ENCODE results near the gene FAM167B. TPM values are rescaled to one million over a fixed set of nuclear protein-coding genes. Genes with fewer than 3 reads are reported as not detected.

The FAM167B gene
- total and polyA plus RNA-seq, 10 donors = 0.54 to 2.7 (median 1.4) TPM; not detected in 1

DNA sequence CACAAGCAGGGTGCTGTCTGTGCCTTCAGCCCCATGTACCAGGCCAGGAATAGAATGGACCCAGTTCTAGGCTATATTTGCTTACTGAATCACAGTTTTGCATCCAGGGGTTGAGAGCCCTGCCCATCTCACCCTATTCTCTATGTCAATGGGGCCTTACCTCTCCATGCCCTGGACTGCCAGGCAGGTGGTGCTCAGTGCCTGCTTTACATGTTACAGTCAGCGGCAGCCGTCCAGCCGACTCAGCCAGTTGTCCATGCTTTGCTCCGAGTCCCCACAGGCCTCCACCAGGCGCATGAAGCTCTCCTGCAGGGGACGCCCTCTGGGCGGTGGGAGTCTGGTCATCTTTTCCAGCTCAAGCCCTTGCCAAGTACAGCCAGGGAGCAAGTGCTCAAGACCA is 12.2 kb upstream of the FAM167B start:
- intact Hi-C loops (cut with DNase I; ENCODE audit: low total_unique reads) = no loop called here

DNA sequence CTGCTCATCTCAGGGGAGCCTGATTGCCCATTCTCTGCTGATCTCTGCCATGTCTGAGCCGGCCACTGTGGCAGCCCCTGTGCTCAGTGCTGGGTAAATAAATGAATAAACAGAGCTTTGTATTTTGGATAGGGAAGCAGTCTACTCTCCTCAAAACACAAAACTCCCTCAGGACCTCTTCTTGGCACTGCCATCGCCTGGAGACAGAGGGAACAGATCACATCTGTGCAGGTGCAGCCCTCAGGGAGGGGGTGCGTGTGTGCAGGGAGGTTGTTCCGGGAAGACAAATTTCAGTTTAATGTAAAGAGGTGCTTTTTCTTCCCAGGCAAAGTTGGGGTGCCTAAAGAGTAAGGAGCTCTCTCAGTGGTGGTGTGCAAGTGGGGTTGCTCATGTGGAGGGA is 7.7 kb upstream of the FAM167B start:
- no peak for DNase-seq
- Histone ChIP-seq H3K27me3 (replicated peaks in 1 of 7) (peaks cover 0 to 22% (median 0%) of the 10 kb centered on the region in 7 donors), H3K36me3 (peaks cover 0 to 6% (median 2%) of the 10 kb centered on the region in 6 donors), H3K27ac (peak overlapping the region in 1 of 8 donors; percentile 83), H3K4me1 (peaks cover 7 to 43% (median 34%) of the 10 kb centered on the region in 6 donors), H3K9me3 (no peaks in the 10 kb centered on the region), H3K4me3 (no peak overlapping the region)
- WGBS, 5 donors = 81 to 93% (median 86%) methylated on average over 4 of the region's 4 CpGs
- TF ChIP-seq, protein P1, sequence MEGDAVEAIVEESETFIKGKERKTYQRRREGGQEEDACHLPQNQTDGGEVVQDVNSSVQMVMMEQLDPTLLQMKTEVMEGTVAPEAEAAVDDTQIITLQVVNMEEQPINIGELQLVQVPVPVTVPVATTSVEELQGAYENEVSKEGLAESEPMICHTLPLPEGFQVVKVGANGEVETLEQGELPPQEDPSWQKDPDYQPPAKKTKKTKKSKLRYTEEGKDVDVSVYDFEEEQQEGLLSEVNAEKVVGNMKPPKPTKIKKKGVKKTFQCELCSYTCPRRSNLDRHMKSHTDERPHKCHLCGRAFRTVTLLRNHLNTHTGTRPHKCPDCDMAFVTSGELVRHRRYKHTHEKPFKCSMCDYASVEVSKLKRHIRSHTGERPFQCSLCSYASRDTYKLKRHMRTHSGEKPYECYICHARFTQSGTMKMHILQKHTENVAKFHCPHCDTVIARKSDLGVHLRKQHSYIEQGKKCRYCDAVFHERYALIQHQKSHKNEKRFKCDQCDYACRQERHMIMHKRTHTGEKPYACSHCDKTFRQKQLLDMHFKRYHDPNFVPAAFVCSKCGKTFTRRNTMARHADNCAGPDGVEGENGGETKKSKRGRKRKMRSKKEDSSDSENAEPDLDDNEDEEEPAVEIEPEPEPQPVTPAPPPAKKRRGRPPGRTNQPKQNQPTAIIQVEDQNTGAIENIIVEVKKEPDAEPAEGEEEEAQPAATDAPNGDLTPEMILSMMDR (IDR thresholded peaks at IDR 0.05 in 8 of 11, conservative IDR thresholded peaks at IDR 0.05 in 3 of 11) = no peak
- TF ChIP-seq POLR2AphosphoS5 (IDR thresholded peaks at IDR 0.05) (no peak), POLR2A (IDR thresholded peaks at IDR 0.05) (no peak)
- intact Hi-C loops (cut with DNase I; ENCODE audit: low total_unique reads) = no loop called here

More for the DNA sequence above, 12.2 kb upstream of the FAM167B start:
- no peak for DNase-seq
- TF ChIP-seq POLR2AphosphoS5 (IDR thresholded peaks at IDR 0.05) = no peak
- TF ChIP-seq, protein P1 (IDR thresholded peaks at IDR 0.05 in 8 of 11, conservative IDR thresholded peaks at IDR 0.05 in 3 of 11) = no peak
- no peak for TF ChIP-seq POLR2A (IDR thresholded peaks at IDR 0.05)
- H3K4me1 ChIP-seq = peaks cover 0 to 8% (median 3%) of the 10 kb centered on the region in 6 donors
- WGBS, 5 donors = 85 to 93% (median 87%) methylated on average over 7 of the region's 7 CpGs
- peak overlapping the region in 3 of 8 donors; percentile 38 to 62 (median 55) for H3K27ac ChIP-seq
- no peak overlapping the region for H3K4me3 ChIP-seq
- H3K36me3 ChIP-seq = peaks cover 3 to 49% (median 30%) of the 10 kb centered on the region in 6 donors
- peaks cover 0 to 3% (median 0%) of the 10 kb centered on the region in 7 donors for H3K27me3 ChIP-seq (replicated peaks in 1 of 7)
- H3K9me3 ChIP-seq = no peaks in the 10 kb centered on the region

DNA sequence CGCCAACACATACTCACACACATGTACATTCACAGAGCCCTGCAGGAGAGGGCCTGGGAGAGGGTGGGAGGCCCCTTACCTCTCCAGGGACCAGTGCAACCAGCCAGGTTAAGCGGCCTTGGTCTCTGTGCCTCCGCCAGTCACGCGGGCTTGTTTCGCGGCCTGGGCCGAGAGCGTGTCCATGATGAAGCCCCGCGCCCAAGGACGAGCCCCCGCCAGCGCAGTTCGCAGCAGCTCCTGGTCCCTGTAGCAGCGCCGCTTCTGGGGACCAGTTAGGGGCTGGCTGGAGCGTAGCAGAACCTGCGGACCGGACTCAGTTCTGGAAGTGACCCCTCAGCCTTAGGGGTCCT is 7.3 kb upstream of the FAM167B start:
- Histone ChIP-seq H3K36me3 (peaks cover 0 to 3% (median 0%) of the 10 kb centered on the region in 6 donors), H3K9me3 (no peaks in the 10 kb centered on the region), H3K4me1 (peaks cover 7 to 43% (median 34%) of the 10 kb centered on the region in 6 donors), H3K4me3 (peak overlapping the region in 4 of 8 donors; percentile 58 to 86 (median 65)), H3K27me3 (replicated peaks in 1 of 7) (peaks cover 0 to 22% (median 0%) of the 10 kb centered on the region in 7 donors), H3K27ac (peak overlapping the region in 6 of 8 donors; percentile 67 to 83 (median 76))
- WGBS, 5 donors = 80 to 92% (median 86%) methylated on average over 1 to 20 of the region's 20 CpGs
- intact Hi-C loops (cut with DNase I; ENCODE audit: low total_unique reads) = no loop called here
- no peak for TF ChIP-seq POLR2AphosphoS5 (IDR thresholded peaks at IDR 0.05)
- TF ChIP-seq, protein P1 (IDR thresholded peaks at IDR 0.05 in 8 of 11, conservative IDR thresholded peaks at IDR 0.05 in 3 of 11) = no peak
- no peak for TF ChIP-seq POLR2A (IDR thresholded peaks at IDR 0.05)
- no peak for DNase-seq

DNA sequence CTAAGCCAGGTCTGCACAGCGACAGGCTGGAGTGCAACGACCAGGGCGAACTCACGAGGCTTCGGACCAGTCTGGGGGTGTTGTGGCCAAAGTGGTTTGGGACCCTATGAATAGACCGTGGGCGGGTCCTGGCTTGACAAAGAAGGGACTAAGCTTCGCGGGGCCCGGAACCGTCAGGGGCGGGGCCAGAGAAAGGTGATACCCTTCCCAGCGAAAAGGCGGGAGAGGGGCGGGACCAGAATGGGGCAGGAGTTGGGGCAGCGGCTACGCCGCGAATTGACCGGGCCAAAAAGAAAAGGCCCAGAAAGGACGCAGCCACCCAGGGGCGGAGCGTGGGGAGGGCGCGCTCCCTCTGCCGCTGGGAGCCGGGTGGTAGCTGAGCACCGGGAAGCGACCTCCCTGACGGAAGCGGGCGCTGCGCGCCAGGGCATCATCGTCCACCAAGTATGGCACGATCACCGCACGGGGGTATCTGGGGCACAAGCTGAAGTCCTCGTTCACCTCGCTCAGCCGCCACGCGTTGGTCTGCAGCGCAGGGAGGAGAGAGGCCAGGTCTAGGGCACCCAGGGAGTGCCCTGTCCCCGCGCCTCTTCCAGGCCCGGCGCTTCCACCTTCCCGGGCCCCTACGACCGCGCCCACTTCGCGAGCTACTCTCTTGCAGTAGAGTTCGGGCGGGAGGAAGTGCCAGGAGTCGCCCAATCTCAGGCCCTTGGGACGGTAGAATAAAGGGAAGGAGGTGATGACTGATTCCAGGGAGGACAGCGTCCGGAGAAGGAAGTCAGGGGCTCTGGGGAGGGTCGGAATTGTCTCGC is 6.7 kb upstream of the FAM167B start:
- Histone ChIP-seq H3K27me3 (replicated peaks in 1 of 7) (peaks cover 0 to 22% (median 0%) of the 10 kb centered on the region in 7 donors), H3K27ac (peak overlapping the region; percentile 59 to 83 (median 76)), H3K4me3 (peak overlapping the region; percentile 40 to 86 (median 66)), H3K4me1 (peaks cover 7 to 43% (median 34%) of the 10 kb centered on the region in 6 donors), H3K36me3 (no peaks in the 10 kb centered on the region), H3K9me3 (no peaks in the 10 kb centered on the region)
- intact Hi-C loops (cut with DNase I; ENCODE audit: low total_unique reads) = no loop called here
- DNase-seq = peak; percentile 88
- TF ChIP-seq POLR2AphosphoS5 (IDR thresholded peaks at IDR 0.05) = peak; percentile 78 to 85 (median 82)
- no peak for TF ChIP-seq POLR2A (IDR thresholded peaks at IDR 0.05)
- TF ChIP-seq, protein P1 (IDR thresholded peaks at IDR 0.05 in 8 of 11, conservative IDR thresholded peaks at IDR 0.05 in 3 of 11) = peak in 8 of 11 experiments; percentile 6 to 59 (median 28)
- 4 to 8% (median 6%) methylated on average over 47 to 62 of the region's 62 CpGs for WGBS, 5 donors
